H1 (cell line): ENCODE data around the gene OR13C2. TPM values are rescaled to one million over a fixed set of nuclear protein-coding genes. Genes with fewer than 3 reads are reported as not detected.

Source experiments
- E2F6 ChIP-seq: IDR thresholded peaks from 2 replicates; pipeline ENCODE4 v1.6.1; 2012; ENCODE audit warnings: inconsistent platforms
- polyA plus RNA-seq, 7 experiments: library from polyadenylated mRNA; depleted of rRNA in 3 of 7; stranded (reverse) in 5 of 7; unstranded in 2 of 7; fragments of >200 nt in 5 of 7; fragments of 200-250 nt in 2 of 7; gene quantifications; 1 replicate in 5 of 7; 2 replicates in 1 of 7; 4 replicates in 1 of 7; pipeline versions ENCODE4 v1.2.1 to v1.2.3, GENCODE V29; 2011 to 2013; ENCODE audit warnings: missing spikeins in 2 of 7, mixed read lengths in 2 of 7
- total RNA-seq: library from RNA; stranded (reverse); fragmentation: NEBNext Ultra II Directional; extraction: Animal tissue kit (Norgen Biotek cat#: 25700); gene quantifications from 2 replicates; pipeline ENCODE4 v1.2.1, GENCODE V29; 2021

Gene OR13C2
- total and polyA plus RNA-seq, 2 of the 8 experiments (the other 6 are each of a cell fraction or from before 2014, with no cell fraction given) = not detected

DNA sequence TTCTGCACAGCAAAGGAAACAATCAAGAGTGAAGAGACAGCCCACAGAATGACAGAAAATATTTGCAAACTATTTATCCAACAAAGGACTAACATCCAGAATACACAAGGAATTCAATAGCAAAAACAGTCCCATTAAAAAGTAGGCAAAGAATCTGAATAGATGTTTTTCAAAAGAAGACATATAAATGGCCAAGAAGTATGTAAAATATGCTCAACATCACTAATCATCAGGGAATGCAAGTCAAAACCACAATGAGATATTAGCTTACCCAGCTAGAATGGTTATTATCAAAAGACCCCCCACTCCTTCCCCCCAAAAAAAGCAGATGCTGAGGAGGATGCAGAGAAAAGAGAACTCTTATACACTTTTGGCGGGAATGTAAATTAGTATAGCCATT is 49.9 kb downstream of the OR13C2 start (continued):
- TF ChIP-seq E2F6 = no peak

Other genes with a start within 250 kb of the OR13C2 start
- gene OR13F1, start 101.4 kb downstream of the OR13C2 start, total RNA-seq = not detected in 2 replicates
- gene OR13F1, start 101.4 kb downstream of the OR13C2 start, polyA plus RNA-seq (2011; rRNA removed) = not detected in 2 replicates
- gene OR13C4, start 78.4 kb downstream of the OR13C2 start, total RNA-seq = not detected in 2 replicates
- gene OR13C4, start 78.4 kb downstream of the OR13C2 start, polyA plus RNA-seq (2011; rRNA removed) = not detected in 2 replicates
- not detected in 2 replicates for gene OR13C3, start 68.8 kb downstream of the OR13C2 start, total RNA-seq
- 0.06 TPM in 1 of 2 replicates, not detected in the other for gene OR13C3, start 68.8 kb downstream of the OR13C2 start, polyA plus RNA-seq (2011; rRNA removed)
- not detected in 2 replicates for gene OR13C8, start 36.5 kb downstream of the OR13C2 start, total RNA-seq
- not detected in 2 replicates for gene OR13C8, start 36.5 kb downstream of the OR13C2 start, polyA plus RNA-seq (2011; rRNA removed)
- not detected in 2 replicates for gene OR13C5, start 6.2 kb downstream of the OR13C2 start, total RNA-seq
- gene OR13C5, start 6.2 kb downstream of the OR13C2 start, polyA plus RNA-seq (2011; rRNA removed) = not detected in 2 replicates
- gene OR13C9, start 12.6 kb upstream of the OR13C2 start, total RNA-seq = not detected in 2 replicates
- not detected in 2 replicates for gene OR13C9, start 12.6 kb upstream of the OR13C2 start, polyA plus RNA-seq (2011; rRNA removed)
- gene OR13D1, start 88.9 kb upstream of the OR13C2 start, total RNA-seq = not detected in 2 replicates
- not detected in 2 replicates for gene OR13D1, start 88.9 kb upstream of the OR13C2 start, polyA plus RNA-seq (2011; rRNA removed)
- gene NIPSNAP3A, start 142.1 kb upstream of the OR13C2 start, total RNA-seq = 6.9 and 9.3 TPM in 2 replicates
- gene NIPSNAP3A, start 142.1 kb upstream of the OR13C2 start, polyA plus RNA-seq (2011; rRNA removed) = 4.3 and 9.4 TPM in 2 replicates
- 0.29 and 0.34 TPM in 2 replicates for gene NIPSNAP3B, start 158.5 kb upstream of the OR13C2 start, total RNA-seq
- gene NIPSNAP3B, start 158.5 kb upstream of the OR13C2 start, polyA plus RNA-seq (2011; rRNA removed) = 0.14 and 0.20 TPM in 2 replicates